ENCODE measurements around the gene HOXC9.
"Not testable (repeated sequence)": the region's sequence is repeated elsewhere in the genome, so short reads cannot be mapped to it uniquely, and the experiment has no call there.

Gene HOXC9

GRCh38 chr12:54041097-54041690, 41.2 kb downstream of the HOXC9 start:
- H3K27ac ChIP-seq, result no peak overlapping the region
- no peak for TF ChIP-seq CTCF (conservative IDR thresholded peaks at IDR 0.05)

GRCh38 chr12:54042033-54042432, 42.1 kb downstream of the HOXC9 start:
- H3K27ac ChIP-seq, result not testable (repeated sequence)

GRCh38 chr12:54042970-54043853, 43.3 kb downstream of the HOXC9 start:
- no peak overlapping the region for H3K27ac ChIP-seq
- TF ChIP-seq CTCF (conservative IDR thresholded peaks at IDR 0.05), result no peak

GRCh38 chr12:54044425-54045103, 44.6 kb downstream of the HOXC9 start:
- no peak overlapping the region for H3K27ac ChIP-seq
- TF ChIP-seq CTCF (conservative IDR thresholded peaks at IDR 0.05), result no peak

- no peak overlapping the region for H3K27ac ChIP-seq
- TF ChIP-seq CTCF (conservative IDR thresholded peaks at IDR 0.05), result no peak
These were observed 45.4 kb downstream of the HOXC9 start for GRCh38 chr12:54045401-54045800.

- no peak for TF ChIP-seq CTCF (conservative IDR thresholded peaks at IDR 0.05)
- no peak overlapping the region for H3K27ac ChIP-seq
These were observed 46.0 kb downstream of the HOXC9 start for GRCh38 chr12:54045868-54046521.

GRCh38 chr12:54046809-54047159, 46.8 kb downstream of the HOXC9 start:
- no peak overlapping the region for H3K27ac ChIP-seq
- no peak for TF ChIP-seq CTCF (conservative IDR thresholded peaks at IDR 0.05)
